GM19324 (cell line): ENCODE data around the gene DEDD.
A peak's percentile ranks its signal among the peaks of the same experiment; 100 is the strongest.
"Not testable (repeated sequence)": the region's sequence is repeated elsewhere in the genome, so short reads cannot be mapped to it uniquely, and the experiment has no call there.

Source experiments
- ATAC-seq: cut with Tn5 transposase; IDR thresholded peaks from one replicate; pipeline ENCODE4 v1.9.1; 2021; ENCODE audit warnings: mild to moderate bottlenecking, moderate library complexity; ENCODE audit not compliant: unreplicated experiment, low FRiP score

The DEDD gene

GRCh38 chr1:161130266-161130665 is 2.2 kb downstream of the DEDD start:
- no peak for ATAC-seq

- ATAC-seq, result no peak
Observed at GRCh38 chr1:161128591-161129420, 3.7 kb downstream of the DEDD start.

GRCh38 chr1:161127649-161128048 is 4.8 kb downstream of the DEDD start:
- no peak for ATAC-seq

GRCh38 chr1:161122967-161123366 is 9.5 kb downstream of the DEDD start:
- ATAC-seq, result no peak

GRCh38 chr1:161121834-161122233 is 10.6 kb downstream of the DEDD start:
- no peak for ATAC-seq

GRCh38 chr1:161121042-161121650 is 11.3 kb downstream of the DEDD start:
- ATAC-seq, result no peak

GRCh38 chr1:161119092-161119903 is 13.2 kb downstream of the DEDD start:
- no peak for ATAC-seq

GRCh38 chr1:161117759-161118581 is 14.5 kb downstream of the DEDD start, which contains the start of the genes NIT1 and PFDN2:
Gene NIT1 (plus strand): TSS chr1:161118105. CDS start chr1:161118177, 72 bp downstream.
Gene PFDN2 (minus strand): TSS chr1:161118037. CDS start chr1:161118026, 11 bp downstream.
- peak; percentile 87 for ATAC-seq

GRCh38 chr1:161115961-161116360 is 16.5 kb downstream of the DEDD start:
- not testable (repeated sequence) for ATAC-seq

GRCh38 chr1:161115132-161115711 is 17.2 kb downstream of the DEDD start:
- no peak for ATAC-seq

- ATAC-seq, result no peak
Observed at GRCh38 chr1:161114556-161114955, 17.9 kb downstream of the DEDD start.

- no peak for ATAC-seq
Observed at GRCh38 chr1:161113915-161114314, 18.6 kb downstream of the DEDD start.

GRCh38 chr1:161111527-161111926 is 20.9 kb downstream of the DEDD start:
- ATAC-seq, result no peak

GRCh38 chr1:161111117-161111516 is 21.4 kb downstream of the DEDD start:
- ATAC-seq, result no peak

GRCh38 chr1:161106431-161106830 is 26.0 kb downstream of the DEDD start:
- no peak for ATAC-seq

GRCh38 chr1:161100556-161100955 is 31.9 kb downstream of the DEDD start:
- no peak for ATAC-seq

- no peak for ATAC-seq
Observed at GRCh38 chr1:161099090-161099802, 33.2 kb downstream of the DEDD start.

GRCh38 chr1:161098210-161099068 is 34.0 kb downstream of the DEDD start, which contains the start of gene KLHDC9:
Gene KLHDC9 (plus strand): TSS chr1:161098361. CDS start chr1:161098536, 175 bp downstream.
- peak; percentile 72 for ATAC-seq
